ENCODE measurements around the gene EXOC2.

- TF ChIP-seq ARNTL (CRISPR knock-in tag; IDR thresholded peaks at IDR 0.05; ENCODE audit: borderline replicate concordance, low read depth) (no peak), CSRNP3 (CRISPR knock-in tag; IDR thresholded peaks at IDR 0.05) (no peak), ZFP3 (CRISPR knock-in tag; IDR thresholded peaks at IDR 0.05) (no peak), ZFP30 (CRISPR knock-in tag; IDR thresholded peaks at IDR 0.05) (no peak), BACH2 (CRISPR knock-in tag; IDR thresholded peaks at IDR 0.05; ENCODE audit: borderline replicate concordance) (no peak), ZNF70 (CRISPR knock-in tag; IDR thresholded peaks at IDR 0.05) (no peak), RARB (CRISPR knock-in tag; IDR thresholded peaks at IDR 0.05) (no peak), TOX (CRISPR knock-in tag; IDR thresholded peaks at IDR 0.05; ENCODE audit: borderline replicate concordance) (no peak), ESRRG (CRISPR knock-in tag; IDR thresholded peaks at IDR 0.05) (no peak), POU6F1 (CRISPR knock-in tag; IDR thresholded peaks at IDR 0.05; ENCODE audit: borderline replicate concordance, low read depth) (no peak), PATZ1 (CRISPR knock-in tag; IDR thresholded peaks at IDR 0.05; ENCODE audit: borderline replicate concordance) (no peak), ISL1 (CRISPR knock-in tag; IDR thresholded peaks at IDR 0.05) (no peak), TSHZ2 (CRISPR knock-in tag; IDR thresholded peaks at IDR 0.05) (no peak)
Observed at GRCh38 chr6:441126-441920, 251.6 kb downstream of the EXOC2 start.

All from SK-N-SH treated with all-trans-retinoic acid at 6 μM for 48 hours (cell line).